Testis (tissue), 2 donors: Measurements from ENCODE around the gene MPP4.

Experiments
- CTCF ChIP-seq, 3 experiments: fragments of 450-650 bp in 2 of 3; fragments of 200-600 bp in 1 of 3; sonication (generic) in 1 of 3; IDR thresholded peaks; one replicate each; pipeline ENCODE4 v1.5.1; 2016 to 2019; ENCODE audit warnings: antibody characterized with exemption in 3 of 3, mild to moderate bottlenecking in 2 of 3, moderate library complexity in 1 of 3
- POLR2A ChIP-seq: fragments of 450-650 bp; IDR thresholded peaks from one replicate; pipeline ENCODE4 v1.6.1; 2017; ENCODE audit warnings: antibody characterized with exemption, mild to moderate bottlenecking, moderate library complexity

DNA sequence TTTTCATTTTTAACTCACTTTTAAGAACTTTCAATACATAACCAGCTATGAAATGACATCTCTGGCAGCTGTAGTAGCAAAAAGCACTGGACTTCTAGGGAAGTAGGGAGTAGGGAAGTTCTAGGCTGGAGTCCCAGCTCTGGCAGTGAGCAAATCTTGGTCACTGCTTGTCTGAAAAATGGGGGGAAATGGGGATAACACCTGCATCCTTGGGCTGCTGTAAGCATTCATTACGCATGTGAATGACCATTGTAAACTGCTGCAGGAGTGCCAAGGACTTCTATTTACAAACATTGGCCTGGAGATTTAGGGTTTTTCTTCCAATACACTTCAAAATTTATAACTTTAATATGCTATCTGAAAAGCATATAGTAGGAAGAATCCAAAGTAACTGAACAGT lies 972 bp upstream of the MPP4 start:
- TF ChIP-seq CTCF (IDR thresholded peaks at IDR 0.05) (no peak), POLR2A (no peak)
